ENCODE measurements around the gene ZNF394.

DNA sequence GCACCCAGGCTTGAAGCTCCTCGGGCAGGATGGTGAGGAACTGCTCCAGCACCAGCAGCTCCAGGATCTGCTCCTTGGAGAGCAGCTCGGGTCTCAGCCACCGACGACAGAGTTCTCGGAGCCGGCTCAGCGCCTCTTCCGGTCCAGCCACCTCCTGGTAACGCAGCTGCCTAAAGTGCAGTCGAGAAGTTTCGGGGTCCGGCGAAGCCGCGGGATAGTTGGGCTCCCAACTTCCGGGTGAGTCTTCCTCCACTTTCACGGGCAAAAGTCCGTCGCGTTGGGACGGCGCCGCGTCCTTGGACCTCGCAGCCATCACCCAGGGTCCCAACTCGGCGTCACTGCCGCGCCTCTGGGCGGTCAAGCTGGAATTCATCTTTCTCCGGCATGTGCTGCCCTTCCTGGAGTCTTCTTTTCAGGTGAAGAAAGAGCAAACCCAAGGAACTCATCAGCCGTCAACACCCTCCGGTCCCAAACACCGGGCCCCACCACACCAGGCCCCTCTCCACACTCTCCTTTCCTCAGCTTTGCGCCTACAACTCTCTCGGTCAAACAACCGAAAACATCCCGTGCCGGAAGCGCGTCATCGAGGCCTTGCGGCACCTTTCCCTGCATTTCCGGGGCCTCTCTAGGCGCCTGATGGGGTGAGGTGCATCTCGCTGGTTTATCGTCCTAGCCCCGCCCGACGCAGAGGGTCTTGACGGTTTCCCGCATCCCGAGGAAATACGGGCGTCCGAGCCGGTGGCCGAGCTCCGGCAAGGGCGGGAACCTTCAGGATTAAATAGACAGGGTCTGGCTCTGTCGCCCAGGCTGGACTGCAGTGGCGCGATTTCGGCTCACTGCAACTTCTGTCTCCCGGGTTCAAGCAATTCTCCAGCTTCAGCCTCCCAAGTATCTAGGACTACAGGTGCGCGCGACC is at the start of gene ZNF394:
- TF ChIP-seq, protein P1, sequence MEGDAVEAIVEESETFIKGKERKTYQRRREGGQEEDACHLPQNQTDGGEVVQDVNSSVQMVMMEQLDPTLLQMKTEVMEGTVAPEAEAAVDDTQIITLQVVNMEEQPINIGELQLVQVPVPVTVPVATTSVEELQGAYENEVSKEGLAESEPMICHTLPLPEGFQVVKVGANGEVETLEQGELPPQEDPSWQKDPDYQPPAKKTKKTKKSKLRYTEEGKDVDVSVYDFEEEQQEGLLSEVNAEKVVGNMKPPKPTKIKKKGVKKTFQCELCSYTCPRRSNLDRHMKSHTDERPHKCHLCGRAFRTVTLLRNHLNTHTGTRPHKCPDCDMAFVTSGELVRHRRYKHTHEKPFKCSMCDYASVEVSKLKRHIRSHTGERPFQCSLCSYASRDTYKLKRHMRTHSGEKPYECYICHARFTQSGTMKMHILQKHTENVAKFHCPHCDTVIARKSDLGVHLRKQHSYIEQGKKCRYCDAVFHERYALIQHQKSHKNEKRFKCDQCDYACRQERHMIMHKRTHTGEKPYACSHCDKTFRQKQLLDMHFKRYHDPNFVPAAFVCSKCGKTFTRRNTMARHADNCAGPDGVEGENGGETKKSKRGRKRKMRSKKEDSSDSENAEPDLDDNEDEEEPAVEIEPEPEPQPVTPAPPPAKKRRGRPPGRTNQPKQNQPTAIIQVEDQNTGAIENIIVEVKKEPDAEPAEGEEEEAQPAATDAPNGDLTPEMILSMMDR (IDR thresholded peaks at IDR 0.05 in 4 of 5, conservative IDR thresholded peaks at IDR 0.05 in 1 of 5) = no peak
- peak; percentile 75 to 77 for TF ChIP-seq POLR2A (IDR thresholded peaks at IDR 0.05)

Measured in gastrocnemius medialis (tissue), 4 donors.